GM08714 (cell line): Measurements from ENCODE around the gene TSPAN31.
"Not testable (repeated sequence)": the region's sequence is repeated elsewhere in the genome, so short reads cannot be mapped to it uniquely, and the experiment has no call there.

ENCODE experiments used
- H3K4me3 ChIP-seq: fragments of 200-500 bp; sonication (Bioruptor generic); 2 replicates; pipeline ENCODE4 v1.5.1; 2014; ENCODE audit warnings: mild to moderate bottlenecking, low read length, inconsistent platforms
- ZNF274 ChIP-seq: IDR thresholded peaks from 2 replicates; pipeline ENCODE4 v1.6.1; 2012; ENCODE audit warnings: mild to moderate bottlenecking, low read depth, low read length

Gene TSPAN31, protein sequence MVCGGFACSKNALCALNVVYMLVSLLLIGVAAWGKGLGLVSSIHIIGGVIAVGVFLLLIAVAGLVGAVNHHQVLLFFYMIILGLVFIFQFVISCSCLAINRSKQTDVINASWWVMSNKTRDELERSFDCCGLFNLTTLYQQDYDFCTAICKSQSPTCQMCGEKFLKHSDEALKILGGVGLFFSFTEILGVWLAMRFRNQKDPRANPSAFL

DNA sequence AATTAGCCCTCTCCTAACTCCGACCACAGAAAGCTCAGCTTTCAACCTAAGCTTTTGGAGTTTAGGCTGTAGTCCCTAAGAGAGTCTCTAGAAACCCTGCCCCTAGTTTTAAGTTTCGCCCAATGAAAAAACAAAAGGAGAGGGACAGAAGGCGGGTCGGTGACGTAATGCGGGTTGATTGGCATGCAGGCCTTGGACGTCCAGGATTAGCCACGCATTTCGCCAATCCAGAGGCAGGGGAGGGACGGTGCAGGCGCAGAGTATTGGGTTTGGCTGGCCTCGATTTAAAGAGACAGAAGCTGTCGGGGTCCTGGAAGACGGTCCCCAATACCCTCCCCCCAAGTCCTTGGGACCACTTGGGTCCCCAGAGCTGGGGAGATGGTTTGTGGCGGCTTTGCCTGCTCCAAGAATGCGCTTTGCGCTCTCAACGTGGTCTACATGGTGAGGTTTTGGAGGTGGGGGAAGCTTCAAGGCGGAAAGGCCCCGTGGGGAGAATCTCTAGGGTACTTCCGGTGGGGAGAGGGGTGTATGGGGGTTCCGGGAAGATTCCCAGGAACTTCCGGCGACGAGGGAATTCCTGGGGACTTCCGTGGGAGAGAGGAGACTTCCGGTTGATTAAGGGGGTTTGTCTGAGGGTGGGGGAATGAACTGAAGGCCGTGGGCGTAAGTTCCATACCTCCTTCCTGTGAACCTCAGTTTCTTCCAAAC is at the start of gene TSPAN31:
TSPAN31 (plus strand) TSS at position 263 of the 708 bp plus-strand sequence; CDS start at position 379, 116 bp downstream.
- TF ChIP-seq ZNF274: no peak
- peak within 1 kb of the TSS; percentile 74 for H3K4me3 ChIP-seq

DNA sequence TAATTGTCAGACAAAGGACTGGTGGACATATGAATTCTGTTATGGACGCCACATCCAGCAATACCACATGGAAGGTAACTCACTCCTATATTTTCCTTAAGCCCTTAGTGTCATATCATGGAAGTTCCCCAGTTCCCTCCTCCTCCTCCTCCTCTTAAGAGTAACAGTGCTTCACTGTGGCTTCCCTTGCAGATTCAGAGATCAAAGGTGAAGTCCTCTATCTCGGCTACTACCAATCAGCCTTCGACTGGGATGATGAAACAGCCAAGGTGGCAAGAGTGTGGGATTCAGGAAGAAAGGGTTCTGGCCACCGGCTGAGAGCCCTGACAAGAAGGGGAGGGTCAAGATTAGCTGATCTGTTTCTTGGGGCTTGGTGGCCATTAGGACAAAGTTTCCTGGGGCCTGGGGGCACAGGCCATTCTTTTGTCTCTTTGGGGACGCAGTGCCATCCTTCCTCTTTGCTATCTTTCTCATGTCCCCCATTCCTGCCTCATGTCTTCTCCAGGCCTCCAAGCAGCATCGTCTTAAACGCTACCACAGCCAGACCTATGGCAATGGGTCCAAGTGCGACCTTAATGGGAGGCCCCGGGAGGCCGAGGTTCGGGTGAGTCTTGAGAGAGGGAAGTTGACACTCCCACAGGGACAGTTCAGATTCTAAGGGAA is 48.9 kb upstream of the TSPAN31 start:
- TF ChIP-seq ZNF274: no peak
- no peak overlapping the region for H3K4me3 ChIP-seq

DNA sequence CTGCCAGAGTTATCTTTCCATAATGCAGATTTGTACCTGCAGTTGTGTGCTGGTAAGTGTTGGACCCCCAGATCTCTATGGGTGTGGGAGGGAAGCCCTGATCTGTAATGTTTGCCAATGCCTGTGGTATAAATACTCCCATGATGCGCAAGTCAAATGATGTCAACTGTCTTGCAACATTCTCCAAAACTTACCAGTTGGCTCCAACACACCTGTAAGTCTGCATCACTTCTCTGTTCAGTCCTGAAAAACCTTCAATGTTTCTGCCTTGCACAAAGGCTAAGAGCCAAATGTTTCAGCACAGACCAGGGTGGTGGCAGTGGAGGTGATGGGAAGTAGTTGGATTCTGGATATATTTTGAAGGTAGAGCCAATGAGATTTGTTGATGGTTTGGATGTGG is 47.8 kb upstream of the TSPAN31 start:
- H3K4me3 ChIP-seq: no peak overlapping the region
- no peak for TF ChIP-seq ZNF274

DNA sequence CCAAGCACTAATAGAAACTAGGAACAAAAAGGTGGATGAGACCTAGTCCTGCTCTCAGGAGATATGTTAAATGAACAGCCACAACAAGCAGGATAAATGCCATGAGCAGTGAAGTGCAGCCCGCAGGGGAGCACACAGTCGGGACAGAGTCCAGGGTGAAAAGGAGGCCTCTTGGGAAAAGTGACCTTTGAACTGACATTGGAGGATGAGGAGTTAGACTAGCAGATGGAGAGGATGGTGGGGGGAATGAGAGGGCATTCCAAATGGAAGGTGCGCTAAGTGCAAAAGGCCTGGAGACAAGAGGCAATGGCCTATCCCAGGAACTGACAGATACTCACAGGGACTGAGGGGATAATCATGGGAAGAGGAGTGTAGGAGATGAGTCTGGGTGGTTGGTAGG is 46.4 kb upstream of the TSPAN31 start:
- no peak for TF ChIP-seq ZNF274
- no peak overlapping the region for H3K4me3 ChIP-seq

DNA sequence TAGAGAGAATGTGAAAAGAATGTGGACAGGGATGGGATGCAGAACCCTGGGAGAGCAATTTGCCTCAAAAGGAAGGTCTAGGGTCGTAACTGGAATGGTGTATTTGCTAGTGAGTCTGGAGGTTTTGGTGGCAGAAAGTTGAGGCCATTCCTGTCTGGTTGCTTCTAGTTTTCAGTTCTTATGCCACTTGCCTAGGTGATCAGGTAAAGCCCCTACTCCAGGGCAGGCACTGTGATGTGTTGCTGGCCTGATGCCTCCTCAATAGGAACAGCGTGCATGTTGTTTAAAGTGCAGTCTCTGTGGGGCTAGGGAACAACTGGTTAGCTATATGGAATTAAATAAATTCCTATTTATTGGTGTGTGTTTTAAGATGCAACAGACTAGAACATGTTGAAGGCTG is 44.5 kb upstream of the TSPAN31 start:
- no peak overlapping the region for H3K4me3 ChIP-seq
- TF ChIP-seq ZNF274: no peak

DNA sequence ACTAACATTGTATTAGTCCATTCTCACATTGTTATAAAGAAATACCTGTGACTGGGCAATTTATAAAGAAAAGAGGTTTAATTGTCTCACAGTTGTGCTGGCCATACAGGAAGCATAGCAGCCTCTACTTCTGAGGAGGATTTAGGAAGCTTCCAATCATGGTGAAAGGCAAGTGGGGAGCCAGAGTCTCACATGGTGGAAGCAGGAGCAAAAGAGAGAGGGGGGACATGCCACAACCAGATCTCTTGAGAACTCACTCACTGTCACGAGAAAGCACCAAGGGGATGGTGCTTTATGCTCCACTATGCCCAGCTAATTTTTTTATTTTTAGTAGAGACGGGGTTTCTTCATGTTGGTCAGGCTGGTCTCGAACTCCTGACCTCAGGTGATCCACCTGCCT is 37.6 kb upstream of the TSPAN31 start:
- TF ChIP-seq ZNF274: no peak
- no peak overlapping the region for H3K4me3 ChIP-seq

DNA sequence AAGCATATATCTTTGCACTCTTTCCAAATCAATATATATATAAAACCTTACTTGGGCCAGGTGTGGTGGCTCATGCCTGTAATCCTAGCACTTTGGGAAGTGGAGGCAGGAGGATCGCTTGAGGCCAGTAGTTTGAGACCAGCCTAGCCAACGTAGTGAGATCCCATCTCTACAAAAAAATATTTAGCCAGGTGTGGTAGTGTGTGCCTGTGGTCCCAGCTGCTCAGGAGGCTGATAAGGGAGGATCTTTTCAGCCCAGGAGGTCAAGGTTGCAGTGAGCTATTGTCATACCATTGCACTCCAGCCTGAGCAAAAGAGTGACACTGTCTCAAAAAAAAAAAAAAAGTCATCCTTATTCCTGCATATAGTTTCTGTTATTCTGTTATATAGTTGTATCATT is 36.5 kb upstream of the TSPAN31 start:
- TF ChIP-seq ZNF274: no peak
- no peak overlapping the region for H3K4me3 ChIP-seq

DNA sequence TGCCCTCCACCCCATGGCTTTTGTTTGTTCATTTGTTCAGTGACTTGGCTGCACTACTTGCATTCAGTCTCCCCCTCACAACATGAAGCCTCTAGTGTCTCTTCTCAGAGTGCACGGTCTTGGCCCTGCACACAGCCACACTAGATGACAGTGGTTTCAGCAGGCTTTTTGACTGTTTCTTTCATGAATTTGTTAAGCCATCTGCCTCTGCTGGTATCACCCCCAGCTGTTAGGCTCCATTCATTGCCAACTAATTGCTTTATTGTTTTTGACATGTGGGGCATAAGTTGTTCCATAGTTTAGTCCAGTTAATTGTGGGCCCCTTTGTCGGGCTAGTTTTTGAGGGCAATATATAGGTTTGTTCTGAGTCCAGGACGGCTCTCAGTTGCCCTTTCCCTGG is 32.1 kb upstream of the TSPAN31 start:
- no peak overlapping the region for H3K4me3 ChIP-seq
- TF ChIP-seq ZNF274: no peak

DNA sequence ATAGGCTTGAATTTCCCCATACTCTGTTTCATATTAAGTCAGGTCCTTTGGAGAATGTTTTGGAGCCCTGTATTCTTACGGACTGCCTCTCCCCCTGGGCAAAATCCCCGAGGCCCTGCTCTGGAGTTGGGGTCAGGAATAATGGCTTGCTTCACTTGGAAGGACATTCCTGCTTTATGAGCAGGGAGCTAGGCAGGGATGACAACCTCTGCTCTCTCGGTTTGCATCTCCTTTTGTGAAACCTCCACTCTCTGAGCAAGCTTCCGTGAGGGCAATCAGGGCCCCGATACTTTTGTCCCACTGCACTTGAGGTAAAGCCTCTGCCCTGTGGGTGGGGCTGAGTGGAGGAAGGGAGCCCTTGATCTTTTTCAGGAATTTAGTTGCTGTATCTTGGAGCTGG is 31.6 kb upstream of the TSPAN31 start:
- TF ChIP-seq ZNF274: no peak
- no peak overlapping the region for H3K4me3 ChIP-seq

DNA sequence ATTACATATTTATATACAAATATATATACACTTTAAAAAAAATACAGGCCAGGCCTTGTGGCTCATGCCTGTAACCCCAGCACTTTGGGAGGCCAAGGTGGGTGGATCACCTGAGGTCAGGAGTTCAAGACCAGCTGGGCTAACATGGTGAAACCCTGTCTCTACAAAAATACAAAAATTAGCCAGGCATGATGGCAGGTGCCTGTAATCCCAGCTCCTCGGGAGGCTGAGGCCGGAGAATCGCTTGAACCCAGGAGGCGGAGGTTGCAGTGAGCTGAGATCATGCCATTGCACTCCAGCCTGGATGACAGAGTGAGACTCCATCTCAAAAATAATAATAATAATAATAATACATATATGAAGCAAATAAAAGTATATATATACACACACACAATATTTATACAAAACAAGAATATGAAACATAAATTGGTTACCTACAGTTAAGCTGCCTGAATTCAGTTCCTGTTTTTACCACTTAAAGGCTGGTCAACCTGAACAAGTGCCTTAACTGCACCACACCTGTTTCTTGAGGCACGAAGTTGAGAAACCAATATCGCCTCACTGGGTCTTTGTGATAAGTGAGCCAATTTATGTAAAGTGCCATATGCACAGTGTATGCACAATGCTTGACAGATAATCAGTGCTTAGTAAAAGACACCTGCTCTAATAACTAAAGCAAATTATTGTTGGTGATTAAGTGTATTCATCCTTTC is 29.6 kb upstream of the TSPAN31 start:
- H3K4me3 ChIP-seq: not testable (repeated sequence)

DNA sequence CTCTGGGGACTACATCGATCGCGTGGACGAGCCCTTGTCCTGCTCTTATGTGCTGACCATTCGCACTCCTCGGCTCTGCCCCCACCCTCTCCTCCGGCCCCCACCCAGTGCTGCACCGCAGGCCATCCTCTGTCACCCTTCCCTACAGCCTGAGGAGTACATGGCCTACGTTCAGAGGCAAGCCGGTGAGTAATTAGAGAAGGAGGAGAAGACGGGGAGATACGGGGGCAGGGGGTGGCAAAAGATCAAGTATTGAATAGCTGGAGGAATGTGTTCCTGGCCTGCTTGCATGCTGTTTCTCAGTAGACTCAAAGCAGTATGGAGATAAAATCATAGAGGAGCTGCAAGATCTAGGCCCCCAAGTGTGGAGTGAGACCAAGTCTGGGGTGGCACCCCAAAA is 29.1 kb upstream of the TSPAN31 start:
- no peak for TF ChIP-seq ZNF274

DNA sequence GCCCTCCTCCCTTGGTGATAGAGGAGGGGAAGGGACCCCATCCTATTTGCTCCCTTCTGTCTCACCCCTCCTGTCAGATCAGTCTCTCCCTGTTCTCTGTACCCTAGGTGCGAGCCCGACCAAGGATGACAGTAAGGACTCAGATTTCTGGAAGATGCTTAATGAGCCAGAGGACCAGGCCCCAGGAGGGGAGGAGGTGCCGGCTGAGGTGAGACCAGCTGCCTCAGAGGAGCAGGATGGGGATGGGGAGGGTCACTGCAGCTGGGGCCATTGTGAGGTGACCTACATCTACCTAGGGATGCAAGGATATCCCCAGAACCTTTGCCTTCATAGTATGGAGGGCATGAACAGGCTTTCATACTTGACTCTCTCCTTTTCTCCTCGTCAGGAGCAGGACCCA is 28.5 kb upstream of the TSPAN31 start:
- TF ChIP-seq ZNF274: no peak
- no peak overlapping the region for H3K4me3 ChIP-seq

More for the DNA sequence above, 29.1 kb upstream of the TSPAN31 start:
- H3K4me3 ChIP-seq: no peak overlapping the region

DNA sequence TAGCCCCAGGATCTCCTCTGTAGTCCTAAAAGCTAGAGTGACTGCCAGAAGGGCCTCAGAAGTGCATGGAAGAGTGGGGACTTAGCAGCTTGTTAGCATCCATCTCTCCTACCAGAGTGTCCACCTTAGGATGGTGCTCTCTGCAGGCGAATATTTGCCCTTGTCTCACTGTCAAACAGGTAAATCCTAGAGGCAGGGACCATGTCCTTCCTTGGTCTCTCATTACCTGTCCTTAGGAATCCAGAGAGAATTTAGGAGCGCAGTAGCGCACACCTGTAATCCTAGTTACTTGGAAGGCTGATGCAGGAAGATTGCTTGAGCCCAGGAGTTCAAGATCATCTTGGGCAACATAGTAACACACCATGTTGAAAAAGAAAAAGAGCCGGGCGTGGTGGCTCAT is 27.7 kb upstream of the TSPAN31 start:
- no peak overlapping the region for H3K4me3 ChIP-seq
- TF ChIP-seq ZNF274: no peak

DNA sequence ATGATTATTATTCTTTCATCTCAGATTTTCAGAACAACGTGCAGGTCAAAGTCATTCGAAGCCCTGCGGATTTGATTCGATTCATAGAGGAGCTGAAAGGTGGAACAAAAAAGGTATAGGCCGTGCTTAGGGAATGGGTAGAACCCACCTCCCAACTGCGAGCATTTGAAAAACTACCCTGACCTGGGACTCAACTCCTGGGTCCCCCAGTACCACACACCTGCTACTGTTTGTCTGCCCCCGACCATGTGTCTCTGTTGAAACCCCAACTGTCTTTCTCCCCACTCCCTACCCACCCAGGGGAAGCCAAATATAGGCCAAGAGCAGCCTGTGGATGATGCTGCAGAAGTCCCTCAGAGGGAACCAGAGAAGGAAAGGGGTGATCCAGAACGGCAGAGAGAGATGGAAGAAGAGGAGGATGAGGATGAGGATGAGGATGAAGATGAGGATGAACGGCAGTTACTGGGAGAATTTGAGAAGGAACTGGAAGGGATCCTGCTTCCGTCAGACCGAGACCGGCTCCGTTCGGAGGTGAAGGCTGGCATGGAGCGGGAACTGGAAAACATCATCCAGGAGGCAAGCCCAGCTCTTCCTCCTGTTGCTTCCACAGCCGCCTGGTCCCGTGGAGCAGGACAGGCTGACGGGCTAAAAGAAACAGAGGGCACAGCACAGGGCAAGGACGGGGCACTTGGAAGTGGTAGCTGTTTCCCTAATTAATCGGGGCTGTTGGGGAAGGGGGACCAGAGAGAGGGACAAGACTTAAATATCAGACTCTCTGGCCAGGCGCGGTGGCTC is 26.8 kb upstream of the TSPAN31 start:
- no peak overlapping the region for H3K4me3 ChIP-seq
- TF ChIP-seq ZNF274: no peak
